Upper lobe of left lung (tissue), 4 donors: ENCODE results near the gene EIF2S3.

Source experiments
- EP300 ChIP-seq, 4 donors: sonication (generic); formaldehyde crosslinking; IDR thresholded peaks; one replicate each; pipeline ENCODE4 v1.5.1; 2017; ENCODE audit warnings: antibody characterized with exemption in 4 of 4, control low read depth in 2 of 4
- POLR2A ChIP-seq, 4 donors: fragments of 450-650 bp; IDR thresholded peaks; one replicate each; pipeline ENCODE4 v1.5.1; 2016 to 2017; ENCODE audit warnings: antibody characterized with exemption in 4 of 4, mild to moderate bottlenecking in 2 of 4
- POLR2AphosphoS5 ChIP-seq, 2 donors: sonication (generic); formaldehyde crosslinking; IDR thresholded peaks; one replicate each; pipeline ENCODE4 v1.5.1; 2017; ENCODE audit warnings: antibody characterized with exemption in 2 of 2
- TF ChIP-seq, protein P1 (sequence below), 6 experiments: fragments of 450-650 bp in 4 of 6; fragments of 200-600 bp in 2 of 6; sonication (generic) in 2 of 6; IDR thresholded peaks; one replicate each; pipeline ENCODE4 v1.5.1; 2016 to 2019; ENCODE audit warnings: antibody characterized with exemption in 6 of 6

DNA sequence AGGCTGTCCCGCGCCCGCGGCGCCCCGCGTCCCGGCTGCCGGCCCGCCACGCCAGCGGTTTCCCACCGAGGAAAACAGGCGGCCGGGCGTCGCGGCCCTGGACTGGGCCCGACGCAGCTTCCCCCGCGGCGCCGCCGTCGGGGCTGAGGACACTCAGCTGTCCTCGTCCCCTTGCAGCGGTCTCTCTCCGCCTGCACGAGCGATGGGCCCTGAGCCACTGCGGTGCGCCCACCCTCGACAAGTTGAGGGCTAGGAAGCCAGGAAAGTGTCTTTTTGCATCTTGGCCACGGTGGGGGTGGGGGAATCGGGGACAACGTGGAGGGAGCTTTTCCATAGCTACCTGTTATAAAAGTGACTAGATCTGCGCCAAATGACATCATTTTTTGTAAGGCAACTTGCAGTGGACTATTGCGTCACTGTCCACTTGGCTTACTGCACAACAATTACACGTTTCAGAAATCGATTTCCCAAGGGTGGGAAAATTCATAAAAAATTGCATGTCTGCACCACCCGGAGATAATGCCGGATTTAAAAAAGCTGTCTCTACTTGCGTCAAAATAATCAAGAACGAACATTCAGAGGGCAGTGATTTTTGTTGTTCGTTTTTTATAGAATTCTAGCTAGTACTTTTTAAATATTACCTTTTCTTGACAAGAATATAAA is 28.9 kb upstream of the EIF2S3 start:
- TF ChIP-seq, protein P1, sequence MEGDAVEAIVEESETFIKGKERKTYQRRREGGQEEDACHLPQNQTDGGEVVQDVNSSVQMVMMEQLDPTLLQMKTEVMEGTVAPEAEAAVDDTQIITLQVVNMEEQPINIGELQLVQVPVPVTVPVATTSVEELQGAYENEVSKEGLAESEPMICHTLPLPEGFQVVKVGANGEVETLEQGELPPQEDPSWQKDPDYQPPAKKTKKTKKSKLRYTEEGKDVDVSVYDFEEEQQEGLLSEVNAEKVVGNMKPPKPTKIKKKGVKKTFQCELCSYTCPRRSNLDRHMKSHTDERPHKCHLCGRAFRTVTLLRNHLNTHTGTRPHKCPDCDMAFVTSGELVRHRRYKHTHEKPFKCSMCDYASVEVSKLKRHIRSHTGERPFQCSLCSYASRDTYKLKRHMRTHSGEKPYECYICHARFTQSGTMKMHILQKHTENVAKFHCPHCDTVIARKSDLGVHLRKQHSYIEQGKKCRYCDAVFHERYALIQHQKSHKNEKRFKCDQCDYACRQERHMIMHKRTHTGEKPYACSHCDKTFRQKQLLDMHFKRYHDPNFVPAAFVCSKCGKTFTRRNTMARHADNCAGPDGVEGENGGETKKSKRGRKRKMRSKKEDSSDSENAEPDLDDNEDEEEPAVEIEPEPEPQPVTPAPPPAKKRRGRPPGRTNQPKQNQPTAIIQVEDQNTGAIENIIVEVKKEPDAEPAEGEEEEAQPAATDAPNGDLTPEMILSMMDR (IDR thresholded peaks at IDR 0.05) = no peak
- TF ChIP-seq POLR2AphosphoS5 (IDR thresholded peaks at IDR 0.05) (peak in 1 of 2 donors; percentile 3), EP300 (IDR thresholded peaks at IDR 0.05) (no peak), POLR2A (IDR thresholded peaks at IDR 0.05) (peak in 2 of 4 donors; percentile 54 to 71)
